ENCODE data around the gene RBFOX2.

RBFOX2 gene

DNA sequence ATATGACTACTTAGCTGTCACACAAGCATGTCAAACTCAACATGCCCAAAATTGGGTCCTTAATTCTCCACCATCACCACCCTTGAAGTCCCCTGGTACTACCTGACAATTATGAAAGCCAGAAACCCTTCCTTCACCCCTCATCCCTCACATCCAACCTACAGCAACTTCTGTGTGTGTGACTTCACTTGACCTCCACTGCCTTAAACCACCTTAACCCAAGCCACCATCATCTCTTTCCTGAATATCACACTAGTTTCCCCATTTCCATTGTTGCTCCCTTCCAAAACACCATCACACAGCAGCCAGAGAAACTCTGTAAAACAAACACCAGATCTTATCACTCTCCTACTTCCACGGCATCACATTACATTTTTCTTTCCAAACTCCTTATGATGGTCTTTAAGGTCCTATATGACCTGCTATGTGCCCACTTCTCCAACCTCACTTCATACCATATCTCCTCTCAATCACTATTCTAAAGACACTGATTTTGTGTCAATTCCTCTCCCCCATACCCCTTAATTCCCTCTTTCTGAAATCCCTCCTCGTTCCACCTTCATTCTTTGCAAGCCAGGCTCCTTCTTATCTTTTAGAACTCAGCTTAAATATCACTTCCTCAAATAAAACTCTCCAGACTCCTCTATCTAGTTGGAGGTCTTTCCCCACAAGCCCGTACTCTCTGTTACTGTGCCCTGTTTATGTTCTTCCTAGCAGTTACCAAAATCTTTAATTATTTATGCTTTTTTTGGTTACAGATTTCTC, 124.9 kb downstream of the RBFOX2 start:
- no peak overlapping the region for H3K4me3 ChIP-seq (replicated peaks in 1 of 2; ENCODE audit: low read depth in 2 of 2, low read length in 2 of 2)
- TF ChIP-seq, protein P1, sequence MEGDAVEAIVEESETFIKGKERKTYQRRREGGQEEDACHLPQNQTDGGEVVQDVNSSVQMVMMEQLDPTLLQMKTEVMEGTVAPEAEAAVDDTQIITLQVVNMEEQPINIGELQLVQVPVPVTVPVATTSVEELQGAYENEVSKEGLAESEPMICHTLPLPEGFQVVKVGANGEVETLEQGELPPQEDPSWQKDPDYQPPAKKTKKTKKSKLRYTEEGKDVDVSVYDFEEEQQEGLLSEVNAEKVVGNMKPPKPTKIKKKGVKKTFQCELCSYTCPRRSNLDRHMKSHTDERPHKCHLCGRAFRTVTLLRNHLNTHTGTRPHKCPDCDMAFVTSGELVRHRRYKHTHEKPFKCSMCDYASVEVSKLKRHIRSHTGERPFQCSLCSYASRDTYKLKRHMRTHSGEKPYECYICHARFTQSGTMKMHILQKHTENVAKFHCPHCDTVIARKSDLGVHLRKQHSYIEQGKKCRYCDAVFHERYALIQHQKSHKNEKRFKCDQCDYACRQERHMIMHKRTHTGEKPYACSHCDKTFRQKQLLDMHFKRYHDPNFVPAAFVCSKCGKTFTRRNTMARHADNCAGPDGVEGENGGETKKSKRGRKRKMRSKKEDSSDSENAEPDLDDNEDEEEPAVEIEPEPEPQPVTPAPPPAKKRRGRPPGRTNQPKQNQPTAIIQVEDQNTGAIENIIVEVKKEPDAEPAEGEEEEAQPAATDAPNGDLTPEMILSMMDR (IDR thresholded peaks at IDR 0.05; ENCODE audit: low read depth, low read length) = no peak
- no peak for DNase-seq (ENCODE audit: low read depth in 2 of 2)

DNA sequence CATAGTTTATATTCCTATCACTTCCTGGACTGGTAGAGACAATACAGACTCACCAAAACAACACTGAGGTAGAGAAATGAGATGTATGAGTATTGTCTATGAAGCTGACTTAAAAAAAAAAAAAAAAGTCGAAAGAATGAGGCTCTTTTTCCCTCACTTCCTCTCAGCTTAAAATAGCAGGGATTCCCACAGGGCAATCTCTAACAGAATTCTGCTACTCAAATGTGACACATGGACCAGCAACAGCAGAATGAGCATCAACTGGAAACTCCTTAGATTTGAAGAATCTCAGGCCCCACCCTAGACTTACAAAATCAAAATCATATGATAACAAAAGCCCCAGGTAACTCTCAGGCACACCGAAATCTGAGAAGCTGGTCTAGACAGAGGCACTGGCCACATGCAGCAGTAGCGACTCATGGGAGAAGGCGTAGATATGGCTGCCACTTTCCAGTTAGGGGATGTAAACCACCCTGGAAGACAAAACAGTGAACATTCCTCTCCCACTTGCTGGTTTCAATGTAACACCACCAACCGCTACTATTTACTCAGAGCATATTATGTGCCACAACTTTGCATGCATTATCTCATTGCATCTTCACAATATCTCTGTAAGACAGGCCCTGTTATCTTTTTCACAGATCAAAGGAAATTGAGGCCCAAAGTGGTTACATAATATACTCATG, 128.0 kb downstream of the RBFOX2 start:
- TF ChIP-seq, protein P1 (IDR thresholded peaks at IDR 0.05; ENCODE audit: low read depth, low read length) = no peak
- peak; percentile 47 to 69 for DNase-seq (ENCODE audit: low read depth in 2 of 2)

DNA sequence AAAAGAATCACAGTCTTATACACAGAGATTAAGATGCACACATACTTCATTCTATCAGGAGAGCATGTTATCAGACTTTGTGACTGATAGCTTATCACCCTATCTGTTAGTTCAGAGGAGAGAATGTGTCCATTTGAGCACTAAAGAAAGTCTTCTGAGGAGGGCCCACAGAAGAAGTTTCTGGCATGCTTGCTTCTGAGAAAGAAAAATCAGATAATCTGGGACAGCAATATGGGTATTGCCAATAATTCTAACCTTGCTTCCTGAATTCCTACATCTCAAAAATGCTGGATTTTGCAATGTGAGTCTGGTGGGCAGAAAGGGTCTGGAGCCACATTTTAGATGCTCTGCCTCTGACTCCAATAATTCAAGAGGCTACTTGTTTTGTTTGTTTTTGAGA, 128.9 kb downstream of the RBFOX2 start:
- DNase-seq (ENCODE audit: low read depth in 2 of 2) = no peak
- TF ChIP-seq, protein P1 (IDR thresholded peaks at IDR 0.05; ENCODE audit: low read depth, low read length) = no peak
- H3K4me3 ChIP-seq (replicated peaks in 1 of 2; ENCODE audit: low read depth in 2 of 2, low read length in 2 of 2) = no peak overlapping the region

More for the DNA sequence above, 128.0 kb downstream of the RBFOX2 start:
- H3K4me3 ChIP-seq (replicated peaks in 1 of 2; ENCODE audit: low read depth in 2 of 2, low read length in 2 of 2) = no peak overlapping the region

DNA sequence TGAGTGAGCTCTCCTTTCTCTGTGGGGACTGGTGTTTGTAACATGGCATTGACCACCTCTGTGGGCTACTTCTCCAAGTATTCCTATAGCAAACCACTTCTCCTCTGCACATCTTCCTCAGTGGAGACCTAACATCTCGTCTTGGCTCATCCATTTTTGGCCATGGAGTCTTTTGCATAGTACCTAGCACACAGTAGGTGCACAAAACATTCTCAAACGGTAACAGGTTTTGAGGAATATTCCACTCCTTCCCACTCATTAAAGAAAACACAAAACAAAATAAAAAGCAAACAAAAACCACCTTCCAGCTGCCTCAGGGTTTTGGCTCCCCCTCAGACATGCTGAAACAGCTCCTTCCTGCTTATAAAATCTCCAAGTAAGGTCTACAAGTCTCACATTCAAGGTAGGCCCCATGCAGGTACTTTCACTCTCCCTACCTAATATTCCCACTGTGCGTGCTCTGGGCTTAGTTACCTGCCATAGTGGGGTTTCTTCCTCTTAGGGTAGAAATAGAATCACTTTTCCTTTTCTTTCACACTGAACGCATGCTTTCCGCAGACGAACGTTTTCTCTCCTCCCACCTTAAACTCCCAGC, 132.4 kb downstream of the RBFOX2 start:
- no peak for DNase-seq (ENCODE audit: low read depth in 2 of 2)
- TF ChIP-seq, protein P1 (IDR thresholded peaks at IDR 0.05; ENCODE audit: low read depth, low read length) = no peak
- H3K4me3 ChIP-seq (replicated peaks in 1 of 2; ENCODE audit: low read depth in 2 of 2, low read length in 2 of 2) = no peak overlapping the region

DNA sequence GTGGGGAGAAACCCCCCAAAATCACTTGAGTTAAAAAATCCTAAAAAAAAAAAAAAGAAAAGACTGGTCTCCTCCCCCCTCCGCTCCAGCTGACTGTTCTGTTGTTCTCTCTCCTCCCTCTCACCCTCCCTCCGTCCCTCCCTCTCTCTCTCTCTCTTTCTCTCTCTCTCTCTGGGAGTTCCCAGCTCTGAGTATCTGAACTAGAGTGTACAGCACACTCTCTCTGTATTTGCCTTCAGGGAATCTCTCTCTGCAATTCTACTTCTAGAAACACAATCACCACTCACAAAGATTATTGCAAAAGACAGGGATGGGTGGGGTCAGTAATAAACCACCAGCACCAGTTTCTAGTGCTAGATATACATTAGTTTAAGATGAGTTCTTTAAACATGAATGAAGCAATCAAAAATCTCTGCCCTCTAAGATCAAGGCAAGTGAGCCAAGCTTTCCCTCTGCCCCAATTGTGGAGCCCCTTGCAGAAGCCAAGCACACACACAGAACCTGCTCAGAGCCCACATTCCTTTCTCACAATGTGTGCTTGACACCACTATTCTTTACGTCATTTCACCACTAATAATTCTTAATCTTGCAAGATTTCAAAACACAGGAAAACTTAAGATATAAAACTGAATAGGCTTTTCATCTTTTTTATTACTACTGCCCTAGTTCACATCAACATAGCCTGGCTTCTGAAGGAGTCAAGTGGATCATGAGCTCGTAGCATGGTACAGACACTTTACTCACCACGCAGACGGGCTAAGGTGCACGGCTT, 133.5 kb downstream of the RBFOX2 start:
- TF ChIP-seq, protein P1 (IDR thresholded peaks at IDR 0.05; ENCODE audit: low read depth, low read length) = no peak
- H3K4me3 ChIP-seq (replicated peaks in 1 of 2; ENCODE audit: low read depth in 2 of 2, low read length in 2 of 2) = peak overlapping the region; percentile 24 to 29
- peak; percentile 84 to 88 for DNase-seq (ENCODE audit: low read depth in 2 of 2)

DNA sequence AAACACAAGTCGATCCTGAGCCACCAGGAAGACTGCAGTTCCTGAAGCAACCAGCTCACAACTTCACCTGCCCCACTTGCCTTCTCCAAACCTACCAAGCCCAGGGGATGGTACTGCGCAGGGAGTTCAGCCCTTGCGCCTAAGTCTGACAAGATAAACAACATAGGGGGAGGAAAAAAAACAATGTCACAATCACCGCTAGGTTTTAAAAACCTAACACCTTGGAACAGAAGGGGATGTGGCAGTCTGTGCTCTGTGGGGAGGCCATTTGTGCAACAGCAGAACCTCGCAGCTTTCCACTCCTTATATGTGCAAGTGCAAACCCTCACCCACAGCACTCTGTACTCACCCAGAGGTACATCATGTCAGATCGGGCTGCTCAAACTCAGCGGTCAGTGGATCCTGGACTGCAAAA, 134.2 kb downstream of the RBFOX2 start:
- DNase-seq (ENCODE audit: low read depth in 2 of 2) = peak in 1 of 2 donors; percentile 32
- peak overlapping the region; percentile 24 to 29 for H3K4me3 ChIP-seq (replicated peaks in 1 of 2; ENCODE audit: low read depth in 2 of 2, low read length in 2 of 2)
- TF ChIP-seq, protein P1 (IDR thresholded peaks at IDR 0.05; ENCODE audit: low read depth, low read length) = no peak
